GM21717 (cell line): ENCODE measurements around the gene SND1.

Experiments
- ATAC-seq: cut with Tn5 transposase; IDR thresholded peaks from one replicate; pipeline ENCODE4 v1.9.1; 2021; ENCODE audit warnings: mild to moderate bottlenecking, moderate library complexity; ENCODE audit not compliant: unreplicated experiment

The SND1 gene

DNA sequence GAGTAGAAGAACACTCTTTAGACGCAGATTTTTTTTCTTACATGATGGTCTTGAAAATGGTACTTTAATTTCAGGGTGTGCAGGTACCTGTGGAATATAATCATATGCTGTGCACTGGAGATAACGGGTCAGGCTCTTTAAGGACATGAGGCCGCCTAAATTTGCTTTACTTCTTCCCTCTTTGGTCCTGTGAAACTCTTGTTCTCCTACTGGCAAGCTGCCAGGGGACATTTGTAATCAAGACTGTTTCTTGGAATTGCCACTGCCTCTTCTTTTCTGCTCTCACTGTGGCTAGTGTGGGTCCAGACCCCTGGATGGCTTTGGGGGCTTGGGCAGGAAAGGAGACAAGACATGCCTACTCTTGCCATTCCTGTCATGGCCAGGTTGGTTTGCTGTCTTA is 146.0 kb downstream of the SND1 start:
- ATAC-seq = no peak

DNA sequence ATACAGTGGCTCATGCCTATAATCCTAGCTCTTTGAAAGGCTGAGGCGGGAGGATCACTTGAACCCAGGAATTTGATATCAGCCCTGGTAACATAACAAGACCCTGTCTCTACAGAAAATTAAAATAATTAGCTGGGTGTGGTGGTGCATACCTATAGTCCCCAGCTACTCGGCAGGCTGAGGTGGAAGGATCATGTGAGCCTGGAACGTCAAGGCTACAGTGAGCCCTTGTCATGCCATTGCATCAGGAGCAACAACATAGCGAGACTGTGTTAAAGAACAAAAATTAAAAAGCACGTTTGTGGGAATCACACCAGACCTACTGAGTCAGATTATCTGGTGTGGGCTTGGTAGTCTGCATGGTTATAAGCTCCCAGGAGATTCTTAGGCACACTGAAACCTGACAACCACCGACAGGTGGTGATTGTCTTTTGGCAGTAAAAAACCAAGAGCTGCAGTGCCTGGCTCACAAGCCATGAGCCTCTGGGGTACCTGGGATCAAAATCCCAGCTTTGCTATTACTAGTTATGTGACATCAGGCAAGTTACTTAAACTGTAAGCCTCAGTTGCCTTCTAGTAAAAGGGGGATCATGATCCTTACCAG is 146.9 kb downstream of the SND1 start:
- ATAC-seq = no peak

DNA sequence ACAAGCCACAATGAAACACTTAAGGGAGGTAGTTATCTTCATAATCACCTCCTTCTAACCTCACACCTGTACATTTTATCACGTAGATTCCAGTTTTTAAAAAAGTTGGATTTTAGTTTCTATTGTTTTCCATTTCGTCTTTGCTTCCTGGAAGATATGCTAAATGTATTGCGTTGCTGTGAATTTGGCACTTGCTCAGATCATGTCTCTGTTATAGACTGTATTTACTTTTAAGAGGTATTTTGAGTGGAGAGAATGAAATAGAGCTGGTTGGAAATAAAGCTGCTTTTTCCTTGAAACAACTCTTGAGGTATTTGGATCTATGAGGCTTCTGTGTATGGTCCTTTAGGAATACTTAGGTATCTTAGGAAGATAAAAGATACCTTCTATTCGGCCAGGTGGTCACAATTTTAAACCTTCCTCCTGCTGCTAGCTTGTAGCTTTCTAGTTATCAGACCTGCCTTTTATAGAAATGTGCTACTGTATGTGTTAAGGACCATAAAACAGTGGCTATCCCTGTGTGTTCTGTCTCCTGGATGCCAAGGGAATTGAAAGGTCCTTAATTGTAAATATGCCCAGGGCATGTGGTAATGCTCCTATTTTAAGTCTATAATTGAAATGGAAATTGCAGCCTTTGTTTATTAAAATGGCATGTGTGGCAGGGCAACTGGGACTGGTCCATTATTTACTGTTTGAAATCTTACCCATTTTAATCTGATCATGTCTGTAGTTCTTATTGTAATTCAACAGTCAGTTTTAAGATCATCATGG is 147.7 kb downstream of the SND1 start:
- no peak for ATAC-seq

DNA sequence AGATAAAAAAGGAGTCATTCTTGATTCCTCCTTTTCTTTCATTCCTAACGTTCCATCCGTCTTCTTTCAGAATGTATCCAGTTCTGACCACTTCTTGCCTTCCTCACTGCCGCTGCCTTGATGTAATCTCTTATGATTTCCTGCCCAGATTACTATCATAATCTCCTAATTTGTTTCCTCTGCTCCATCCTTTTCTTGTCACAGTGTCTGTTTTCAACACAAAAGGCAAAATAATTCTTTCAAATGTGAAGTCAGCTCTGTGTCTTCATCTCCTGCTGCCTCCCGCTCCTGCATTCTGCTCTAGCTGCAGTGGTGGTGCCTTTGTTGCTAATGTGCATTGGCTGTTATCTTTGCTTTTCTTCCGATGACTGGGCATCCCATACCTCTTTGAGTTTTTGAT is 150.9 kb downstream of the SND1 start:
- no peak for ATAC-seq

DNA sequence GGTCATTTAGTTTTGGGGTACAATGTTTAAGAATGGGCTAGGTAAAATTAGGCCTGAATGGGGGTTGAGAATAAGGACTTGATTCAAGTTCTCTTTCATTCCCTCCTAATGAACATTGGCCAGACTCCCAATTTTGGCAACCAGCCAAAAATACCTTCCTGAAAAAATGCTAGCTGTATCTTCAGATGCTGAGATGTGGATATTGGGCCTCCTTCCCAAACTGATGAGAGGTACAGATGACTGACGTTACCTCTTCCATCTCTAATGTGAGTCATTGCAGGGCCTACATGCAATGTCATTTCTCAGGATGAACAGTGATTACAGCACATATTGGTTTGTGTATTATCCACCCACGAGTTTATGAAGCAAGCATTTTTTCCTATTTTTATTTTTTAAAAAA is 151.6 kb downstream of the SND1 start:
- no peak for ATAC-seq

DNA sequence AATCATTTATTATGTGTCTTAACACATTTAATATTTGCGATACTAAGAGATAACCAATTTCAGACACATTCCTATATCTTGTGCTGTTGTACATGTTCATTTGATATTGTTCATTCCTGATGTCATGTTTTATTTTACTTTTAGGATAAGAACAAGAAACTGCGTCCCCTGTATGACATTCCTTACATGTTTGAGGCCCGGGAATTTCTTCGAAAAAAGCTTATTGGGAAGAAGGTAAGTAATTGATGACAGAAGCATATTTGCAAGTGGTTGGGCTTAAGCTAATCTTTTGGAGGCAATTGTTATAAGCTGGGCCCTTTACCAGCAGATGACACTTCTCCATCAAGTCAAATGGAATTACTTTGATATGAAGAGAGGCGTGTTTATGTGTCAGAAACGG is 155.3 kb downstream of the SND1 start:
- no peak for ATAC-seq

DNA sequence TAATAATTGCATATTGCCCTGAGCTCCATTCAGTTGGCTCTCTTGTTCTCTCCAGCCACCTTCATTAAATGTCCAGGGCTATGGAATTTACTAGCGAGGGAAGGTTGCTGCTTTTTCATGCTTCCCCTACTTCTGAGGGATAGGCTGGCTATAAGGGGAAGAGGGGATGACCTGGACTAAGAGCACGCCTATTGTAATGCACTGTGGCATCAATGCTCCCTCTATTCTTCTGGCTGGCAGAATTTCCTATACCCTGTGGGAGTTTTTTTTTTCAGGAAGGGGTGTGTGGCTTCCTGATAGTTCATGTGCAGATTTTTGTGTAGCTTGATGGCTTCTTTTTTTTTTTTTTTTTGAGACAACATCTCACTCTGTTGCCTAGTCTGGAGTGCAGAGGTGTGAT is 155.8 kb downstream of the SND1 start:
- ATAC-seq = no peak

DNA sequence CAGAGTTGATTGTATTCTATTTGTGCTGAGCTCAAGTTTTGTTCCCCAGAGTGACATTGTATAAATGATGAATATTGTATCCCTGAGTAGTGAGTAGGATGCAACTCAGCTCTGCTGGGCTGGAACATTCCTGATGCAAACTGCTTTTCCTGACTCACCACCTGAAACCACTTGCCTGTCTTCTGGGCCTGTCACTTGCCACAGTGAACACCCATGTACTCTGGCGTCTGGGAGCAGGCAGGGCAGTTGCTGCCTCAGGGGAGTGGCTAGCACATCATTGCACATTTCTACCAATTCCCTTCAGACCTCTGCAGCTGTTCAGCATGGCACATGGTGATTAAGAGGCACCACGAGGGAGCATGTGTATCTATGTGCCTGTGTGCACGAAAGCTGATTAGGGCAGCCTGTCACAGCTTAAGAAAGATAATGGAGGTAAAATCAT is 157.3 kb downstream of the SND1 start:
- ATAC-seq = no peak

DNA sequence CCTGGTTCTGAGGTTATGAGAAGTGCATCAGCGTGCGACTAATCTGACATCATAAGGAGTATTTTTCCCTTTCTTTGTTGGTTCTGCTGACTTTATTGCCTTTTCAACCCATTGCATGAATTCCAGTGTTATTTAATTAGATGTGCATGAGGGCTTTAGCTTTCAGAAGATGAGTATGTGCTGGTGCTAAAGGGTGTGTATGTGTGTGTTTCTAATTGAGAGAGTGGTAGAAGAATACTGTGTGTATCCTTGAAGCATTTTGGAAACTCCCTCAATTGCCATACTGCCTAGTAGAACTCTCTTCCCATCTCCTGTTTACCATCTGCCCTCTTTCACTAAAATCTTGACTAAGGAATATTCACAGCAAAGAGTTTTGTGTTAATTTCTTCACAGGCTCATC is 158.1 kb downstream of the SND1 start:
- no peak for ATAC-seq

DNA sequence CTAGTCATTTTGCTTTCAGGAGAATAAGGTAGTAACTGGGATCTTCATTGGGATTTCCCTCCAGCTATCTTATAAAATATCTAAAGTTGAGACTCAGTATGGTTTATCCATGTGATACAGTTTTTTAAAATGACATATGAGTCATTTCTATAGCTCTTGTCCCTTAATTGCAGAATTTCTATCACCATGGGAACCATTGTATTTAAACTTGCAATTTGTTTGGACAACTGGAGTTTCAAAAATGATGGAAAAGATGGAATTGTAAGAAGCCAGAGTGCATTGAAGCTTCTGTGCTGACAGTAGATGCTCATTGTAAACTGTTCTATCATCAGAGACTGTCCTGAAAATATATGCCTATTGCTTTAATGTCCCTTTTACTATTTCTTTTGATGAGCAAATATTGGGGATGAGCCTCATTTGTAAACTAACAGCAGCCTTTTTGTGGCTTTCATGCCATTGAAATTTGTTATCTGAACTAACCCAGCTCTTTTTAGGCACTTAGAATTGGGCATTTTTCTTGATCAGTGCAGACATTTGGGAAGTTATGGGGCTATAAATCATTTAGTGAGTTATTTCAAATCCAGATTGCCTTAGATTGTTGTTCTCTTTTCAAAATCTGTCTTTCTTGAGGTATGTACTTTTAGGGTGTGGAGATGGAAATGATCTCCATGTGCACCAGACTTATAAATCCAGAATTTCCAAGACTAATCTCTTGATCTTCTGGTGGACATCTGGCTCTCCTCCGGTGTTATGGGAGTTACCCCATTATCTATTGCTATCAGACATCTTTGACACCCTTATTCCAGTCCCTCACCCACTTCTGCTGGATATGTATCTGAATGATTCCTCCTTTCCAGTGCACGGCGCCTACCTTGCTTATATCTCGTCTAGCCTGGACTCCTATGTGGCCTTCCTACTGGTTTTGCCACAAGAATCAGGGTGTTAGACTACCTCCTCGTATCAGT is 159.0 kb downstream of the SND1 start:
- no peak for ATAC-seq

DNA sequence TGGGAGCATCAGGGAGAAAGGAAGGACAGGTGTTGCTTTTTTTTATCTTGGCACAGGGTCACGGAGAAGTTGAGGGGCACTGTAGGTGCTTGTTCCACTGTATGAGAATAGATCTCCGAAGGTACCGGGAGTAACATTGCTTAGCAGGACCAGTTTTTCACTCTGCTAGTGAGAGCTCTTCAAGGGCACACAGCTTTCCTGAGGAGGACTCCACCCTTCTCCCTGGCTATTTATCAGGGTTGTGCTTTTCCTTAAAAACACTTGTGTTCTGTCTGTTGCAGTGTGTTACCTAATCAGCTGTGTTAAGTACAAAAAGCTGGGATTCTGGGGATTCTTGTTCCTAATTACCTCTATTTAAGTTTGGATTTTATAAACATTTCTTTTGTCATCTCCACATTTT is 160.5 kb downstream of the SND1 start:
- ATAC-seq = no peak

DNA sequence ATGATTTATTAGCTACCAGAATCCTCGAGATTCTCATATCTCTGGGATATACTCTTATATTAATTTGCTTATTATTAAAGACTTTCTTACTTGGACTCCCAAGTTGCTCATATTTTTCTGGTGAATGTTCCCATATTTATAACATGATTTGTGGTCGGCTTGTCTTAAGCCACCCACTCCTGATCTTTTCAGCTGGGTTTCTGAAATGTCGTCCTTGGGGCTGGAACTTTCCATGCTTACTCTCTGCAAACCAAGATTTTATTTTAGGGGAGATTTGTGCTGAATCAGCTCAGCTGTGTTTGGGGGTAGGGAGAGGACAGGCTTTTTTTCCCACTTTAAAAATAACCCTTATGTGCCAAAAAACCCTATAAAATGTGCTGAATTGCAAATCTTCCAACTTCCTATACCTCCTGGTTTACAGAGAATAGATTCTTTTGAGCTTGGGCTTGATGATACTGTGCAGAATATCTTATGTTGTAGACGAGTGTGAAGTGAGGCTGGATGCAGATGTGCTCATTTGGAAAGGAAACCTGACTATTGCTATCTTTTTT is 162.1 kb downstream of the SND1 start:
- no peak for ATAC-seq

DNA sequence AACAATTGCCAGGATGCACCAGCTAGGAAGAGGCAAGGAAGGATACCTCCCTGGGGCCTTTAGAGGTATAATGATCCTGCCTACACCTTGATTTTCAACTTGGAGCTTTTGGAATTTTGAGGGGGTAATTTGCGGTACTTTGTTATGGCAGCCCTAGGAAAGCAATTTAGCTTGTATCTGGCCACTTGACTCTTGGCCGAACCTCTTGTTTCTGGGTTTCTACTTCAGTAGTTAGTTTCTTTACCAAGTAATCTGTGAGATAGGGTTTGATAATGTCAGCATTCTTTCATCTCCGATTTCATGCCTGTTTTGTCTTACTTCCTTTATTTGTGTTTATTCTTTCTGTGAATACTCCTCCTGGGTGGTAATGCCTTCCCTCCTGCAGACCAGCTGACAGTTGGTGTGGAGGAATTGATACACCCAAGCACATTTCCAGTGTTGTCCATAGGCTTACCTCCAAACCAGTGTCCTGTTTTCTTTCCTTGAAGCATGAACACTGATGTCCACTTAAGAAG is 163.7 kb downstream of the SND1 start:
- ATAC-seq = no peak

DNA sequence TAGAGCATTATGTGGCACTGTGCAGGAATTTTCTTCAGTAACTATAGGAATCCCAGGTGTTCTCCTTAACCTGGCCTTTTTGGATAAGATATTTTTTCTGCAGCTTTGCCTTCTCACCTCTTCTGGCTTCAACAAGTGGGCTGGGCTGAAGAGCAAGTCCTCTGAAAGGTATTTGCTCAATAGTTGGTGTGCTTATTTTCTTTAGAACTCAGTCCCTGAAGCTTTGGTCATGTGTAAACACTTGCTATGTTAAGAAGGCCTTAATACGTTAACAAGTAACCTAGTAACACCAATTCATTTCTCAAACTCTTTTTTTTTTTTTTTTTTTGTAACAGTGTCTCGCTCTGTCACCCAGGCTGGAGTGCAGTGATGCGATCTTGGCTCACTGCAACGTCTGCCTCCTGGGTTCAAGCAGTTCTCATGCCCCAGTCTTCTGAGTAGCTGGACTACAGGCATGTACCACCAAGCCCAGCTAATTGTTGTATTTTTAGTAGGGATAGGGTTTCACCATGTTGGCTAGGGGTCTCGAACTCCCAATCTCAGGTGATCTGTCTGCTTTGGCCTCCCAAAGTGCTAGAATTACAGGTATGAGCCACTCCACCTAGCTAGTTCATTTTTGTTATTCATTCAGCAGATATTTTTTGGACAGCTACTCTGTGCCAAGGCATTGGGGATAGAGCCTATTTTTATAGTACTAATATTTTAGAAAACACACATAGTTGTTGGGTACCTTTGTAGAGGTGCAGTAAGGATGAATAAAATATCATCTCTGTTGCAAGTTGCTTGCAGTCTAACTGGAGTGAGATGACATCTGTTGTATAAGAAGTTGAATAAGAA is 164.6 kb downstream of the SND1 start:
- ATAC-seq = no peak

DNA sequence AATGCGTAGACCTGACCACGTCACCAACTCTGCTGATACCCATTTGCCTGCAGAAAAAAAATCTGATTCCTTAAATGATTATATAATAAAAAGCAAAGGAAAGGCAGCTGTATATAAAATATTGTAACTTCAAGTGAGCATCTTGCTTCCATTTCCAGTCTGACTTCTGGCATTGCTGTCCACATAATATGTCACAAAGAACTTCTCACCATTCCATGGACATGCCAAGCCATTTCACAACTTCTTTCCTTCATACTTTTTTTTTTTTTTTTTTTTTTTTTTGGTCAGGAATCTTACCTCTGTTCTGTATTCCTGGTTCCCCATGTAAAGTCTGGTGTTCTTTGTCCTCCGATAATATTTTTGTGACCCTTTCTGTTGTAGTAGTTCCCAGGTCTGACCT is 165.5 kb downstream of the SND1 start:
- no peak for ATAC-seq

DNA sequence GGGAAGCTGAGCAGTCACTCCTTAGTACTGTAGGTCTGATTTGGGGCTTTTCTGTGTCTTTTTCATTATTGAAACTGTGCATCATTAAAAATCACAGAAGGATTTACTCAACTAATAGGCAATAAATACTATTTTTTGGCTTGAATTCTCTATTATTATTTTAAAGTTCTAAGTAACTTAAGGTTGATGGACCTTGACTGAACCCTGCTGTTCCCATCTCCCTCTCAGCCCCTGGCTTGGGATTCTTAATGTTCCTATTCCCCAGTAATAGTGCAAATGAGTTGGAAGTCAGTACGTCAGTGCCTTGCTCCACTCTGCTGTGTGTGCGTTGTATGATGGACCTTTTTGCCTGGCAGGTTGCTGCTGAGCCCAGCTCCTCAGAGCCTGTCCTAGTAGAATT is 166.3 kb downstream of the SND1 start:
- no peak for ATAC-seq

DNA sequence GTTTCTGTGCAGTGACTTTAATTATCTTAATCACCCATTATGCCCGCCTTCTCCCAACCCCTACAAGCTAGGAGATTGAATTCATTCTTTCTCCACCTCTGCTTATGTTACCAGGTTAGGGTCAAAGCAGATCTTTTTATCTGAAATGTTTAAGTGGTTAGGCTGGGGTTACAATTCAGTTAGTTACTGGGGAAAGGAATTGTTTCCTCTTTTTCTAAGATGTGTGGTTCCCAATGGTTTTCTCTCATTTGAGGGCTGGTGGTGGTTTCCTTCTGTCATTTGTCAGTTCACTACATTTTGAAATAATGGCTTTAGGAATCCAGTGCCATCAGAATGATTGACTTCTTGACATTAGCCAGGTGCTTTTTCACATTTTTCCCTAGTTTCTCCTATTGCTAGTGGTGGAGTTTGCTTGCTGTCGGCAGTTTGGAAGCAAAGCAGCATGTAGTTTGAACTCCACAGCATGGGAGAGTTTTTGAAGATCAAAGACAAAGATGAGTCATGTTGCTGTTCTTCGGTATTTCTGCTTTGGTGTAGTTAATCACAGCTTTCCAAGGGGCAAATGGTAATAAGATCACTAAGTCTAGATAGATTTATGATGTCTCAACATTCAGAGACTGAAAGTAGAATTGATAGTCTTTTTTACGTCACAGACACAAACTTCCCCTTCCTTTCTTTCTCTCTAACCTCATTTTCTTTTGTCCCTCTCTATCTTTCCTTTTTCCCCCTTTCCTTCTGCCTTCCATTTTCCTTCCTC is 168.2 kb downstream of the SND1 start:
- ATAC-seq = no peak

DNA sequence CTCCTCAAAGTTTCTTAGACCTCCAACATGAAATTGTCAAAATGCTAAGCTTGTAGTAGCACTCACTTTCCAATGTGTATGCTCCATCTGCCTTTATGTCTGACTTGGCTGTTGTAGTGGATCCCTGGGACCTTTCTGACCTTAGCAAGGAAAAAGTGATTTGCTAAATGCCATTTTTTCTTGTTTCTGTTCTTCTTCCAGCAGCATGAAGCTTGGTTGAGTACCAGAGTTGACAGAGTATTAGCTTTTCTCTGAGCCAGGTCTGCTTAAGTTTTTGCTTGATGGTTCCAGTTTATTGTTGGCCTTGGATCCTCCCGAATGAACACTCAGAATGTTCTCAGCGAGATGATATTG is 168.7 kb downstream of the SND1 start:
- ATAC-seq = no peak

DNA sequence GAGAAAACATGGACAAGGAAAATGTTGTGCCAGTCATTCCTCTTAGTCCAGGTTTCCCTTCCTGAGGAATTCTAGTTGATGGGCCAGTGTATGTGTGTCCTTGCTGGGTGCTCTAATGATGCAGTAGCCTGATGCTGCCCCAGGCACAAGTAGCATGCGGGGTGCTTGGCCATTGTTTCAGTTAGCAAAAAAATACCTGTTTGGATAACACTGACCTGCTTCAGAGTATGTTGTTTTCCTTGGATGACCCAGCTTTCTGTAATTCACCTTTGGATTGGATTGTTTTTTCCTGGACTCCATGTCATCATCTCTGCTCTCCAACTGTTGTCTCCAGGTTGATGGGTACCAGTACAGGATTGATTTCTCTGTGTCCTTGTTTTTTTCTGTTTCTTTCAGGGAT is 169.2 kb downstream of the SND1 start:
- no peak for ATAC-seq
